Gastrocnemius medialis (tissue), 4 donors: Measurements from ENCODE around the gene IL26.

ENCODE experiments used
- POLR2A ChIP-seq, 2 donors: fragments of 450-650 bp; IDR thresholded peaks; one replicate each; pipeline ENCODE4 v1.6.1; 2017; ENCODE audit warnings: antibody characterized with exemption in 2 of 2, mild to moderate bottlenecking in 2 of 2, moderate library complexity in 2 of 2
- TF ChIP-seq, protein P1 (sequence below), 5 experiments: fragments of 450-650 bp in 3 of 5; fragments of 200-600 bp in 2 of 5; sonication (generic) in 2 of 5; IDR thresholded peaks in 4 of 5; conservative IDR thresholded peaks in 1 of 5; 1 replicate in 4 of 5; 2 replicates in 1 of 5; pipeline ENCODE4 v1.5.1; 2016 to 2019; ENCODE audit warnings: antibody characterized with exemption in 5 of 5, mild to moderate bottlenecking in 3 of 5, moderate library complexity in 3 of 5

DNA sequence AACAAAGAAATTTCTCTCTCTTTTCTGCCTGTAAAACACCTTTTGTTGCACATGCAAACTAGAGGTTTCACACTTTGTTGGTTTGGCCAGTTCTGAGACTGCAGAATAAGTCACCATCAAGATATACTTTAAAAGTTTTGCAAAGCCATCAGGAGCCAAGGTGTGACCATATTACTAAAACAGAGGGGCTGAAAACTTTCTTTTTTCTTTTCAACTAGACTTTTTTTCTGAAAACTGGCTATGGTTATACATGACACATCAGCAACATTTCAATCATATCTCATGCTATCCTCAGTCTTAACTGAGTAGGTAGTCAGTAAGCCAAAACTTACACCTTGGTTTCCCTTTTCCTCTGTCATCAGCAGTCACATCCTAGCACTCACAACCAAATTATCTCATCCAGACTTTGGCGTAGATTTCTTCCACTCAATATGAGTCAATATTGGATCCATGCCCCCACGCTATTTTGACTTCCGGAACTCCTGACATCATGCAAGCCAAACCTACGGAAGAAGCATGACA lies 62.0 kb downstream of the IL26 start:
- TF ChIP-seq, protein P1, sequence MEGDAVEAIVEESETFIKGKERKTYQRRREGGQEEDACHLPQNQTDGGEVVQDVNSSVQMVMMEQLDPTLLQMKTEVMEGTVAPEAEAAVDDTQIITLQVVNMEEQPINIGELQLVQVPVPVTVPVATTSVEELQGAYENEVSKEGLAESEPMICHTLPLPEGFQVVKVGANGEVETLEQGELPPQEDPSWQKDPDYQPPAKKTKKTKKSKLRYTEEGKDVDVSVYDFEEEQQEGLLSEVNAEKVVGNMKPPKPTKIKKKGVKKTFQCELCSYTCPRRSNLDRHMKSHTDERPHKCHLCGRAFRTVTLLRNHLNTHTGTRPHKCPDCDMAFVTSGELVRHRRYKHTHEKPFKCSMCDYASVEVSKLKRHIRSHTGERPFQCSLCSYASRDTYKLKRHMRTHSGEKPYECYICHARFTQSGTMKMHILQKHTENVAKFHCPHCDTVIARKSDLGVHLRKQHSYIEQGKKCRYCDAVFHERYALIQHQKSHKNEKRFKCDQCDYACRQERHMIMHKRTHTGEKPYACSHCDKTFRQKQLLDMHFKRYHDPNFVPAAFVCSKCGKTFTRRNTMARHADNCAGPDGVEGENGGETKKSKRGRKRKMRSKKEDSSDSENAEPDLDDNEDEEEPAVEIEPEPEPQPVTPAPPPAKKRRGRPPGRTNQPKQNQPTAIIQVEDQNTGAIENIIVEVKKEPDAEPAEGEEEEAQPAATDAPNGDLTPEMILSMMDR (IDR thresholded peaks at IDR 0.05 in 4 of 5, conservative IDR thresholded peaks at IDR 0.05 in 1 of 5): no peak
- TF ChIP-seq POLR2A (IDR thresholded peaks at IDR 0.05): no peak
